Lower lobe of right lung (tissue), 2 donors: ENCODE results near the gene PINLYP. TPM values are rescaled to one million over a fixed set of nuclear protein-coding genes. Genes with fewer than 3 reads are reported as not detected.

Experiments used
- ATAC-seq, 2 donors: fragments of 200-7000 bp; cut with Tn5 transposase; one replicate each; pipeline ENCODE4 v1.9.1; 2020 to 2022; ENCODE audit warnings: mild to moderate bottlenecking in 2 of 2, moderate library complexity in 2 of 2
- DNase-seq: peaks from one replicate; pipeline ENCODE4 v3.0.0-alpha.2; 2020
- H3K27ac ChIP-seq: fragments of 200-600 bp; one replicate; pipeline ENCODE4 v1.8.0; 2022
- H3K27me3 ChIP-seq: fragments of 200-600 bp; one replicate; pipeline ENCODE4 v1.8.0; 2022; ENCODE audit warnings: low read depth
- H3K36me3 ChIP-seq: fragments of 200-600 bp; one replicate; pipeline ENCODE4 v1.8.0; 2022; ENCODE audit warnings: mild to moderate bottlenecking
- H3K4me1 ChIP-seq: fragments of 200-600 bp; one replicate; pipeline ENCODE4 v1.8.0; 2022
- H3K4me3 ChIP-seq: fragments of 200-600 bp; one replicate; pipeline ENCODE4 v1.8.0; 2022; ENCODE audit warnings: mild to moderate bottlenecking
- H3K9me3 ChIP-seq: fragments of 200-600 bp; one replicate; pipeline ENCODE4 v1.8.0; 2022
- CTCF ChIP-seq: fragments of 200-600 bp; IDR thresholded peaks from one replicate; pipeline ENCODE4 v1.8.0; 2022; ENCODE audit warnings: antibody characterized with exemption, mild to moderate bottlenecking
- intact Hi-C: fragments of 100-400 bp; cut with DNase I; formaldehyde crosslinking; loops from one replicate; pipeline ENCODE4 v1.11.0; 2022
- total RNA-seq: library from RNA; stranded (reverse); fragmentation: NEBNext Ultra II Directional; extraction: Animal tissue kit (Norgen Biotek cat#: 25700); gene quantifications from one replicate; pipeline ENCODE4 v1.2.1, GENCODE V29; 2021
- donor health status: DM: no; HTN: yes; CAD: no; lungs with severe emphysema.

PINLYP gene
- total RNA-seq, 1 donor from 2014 or later = 5.8 TPM

GRCh38 chr19:43594710-43595604 lies 19.4 kb downstream of the PINLYP start:
- Histone ChIP-seq H3K4me1 (peaks cover 41% of the 10 kb centered on the region), H3K36me3 (peaks cover 61% of the 10 kb centered on the region), H3K27me3 (no peaks in the 10 kb centered on the region), H3K9me3 (no peaks in the 10 kb centered on the region), H3K27ac (peak overlapping the region; percentile 99), H3K4me3 (peak overlapping the region; percentile 77)
- peak; percentile 77 for DNase-seq
- intact Hi-C loops = no loop called here
- peak; percentile 67 for TF ChIP-seq CTCF
- ATAC-seq = peak; percentile 43 to 51

- TF ChIP-seq CTCF = no peak
- Histone ChIP-seq H3K36me3 (peaks cover 59% of the 10 kb centered on the region), H3K4me3 (peak overlapping the region; percentile 77), H3K9me3 (no peaks in the 10 kb centered on the region), H3K27ac (peak overlapping the region; percentile 99), H3K27me3 (no peaks in the 10 kb centered on the region), H3K4me1 (peaks cover 41% of the 10 kb centered on the region)
- DNase-seq (peak; percentile 56), ATAC-seq (peak; percentile 23 to 40)
- intact Hi-C loops = no loop called here
These were observed 20.0 kb downstream of the PINLYP start for GRCh38 chr19:43595605-43595998.

DNA sequence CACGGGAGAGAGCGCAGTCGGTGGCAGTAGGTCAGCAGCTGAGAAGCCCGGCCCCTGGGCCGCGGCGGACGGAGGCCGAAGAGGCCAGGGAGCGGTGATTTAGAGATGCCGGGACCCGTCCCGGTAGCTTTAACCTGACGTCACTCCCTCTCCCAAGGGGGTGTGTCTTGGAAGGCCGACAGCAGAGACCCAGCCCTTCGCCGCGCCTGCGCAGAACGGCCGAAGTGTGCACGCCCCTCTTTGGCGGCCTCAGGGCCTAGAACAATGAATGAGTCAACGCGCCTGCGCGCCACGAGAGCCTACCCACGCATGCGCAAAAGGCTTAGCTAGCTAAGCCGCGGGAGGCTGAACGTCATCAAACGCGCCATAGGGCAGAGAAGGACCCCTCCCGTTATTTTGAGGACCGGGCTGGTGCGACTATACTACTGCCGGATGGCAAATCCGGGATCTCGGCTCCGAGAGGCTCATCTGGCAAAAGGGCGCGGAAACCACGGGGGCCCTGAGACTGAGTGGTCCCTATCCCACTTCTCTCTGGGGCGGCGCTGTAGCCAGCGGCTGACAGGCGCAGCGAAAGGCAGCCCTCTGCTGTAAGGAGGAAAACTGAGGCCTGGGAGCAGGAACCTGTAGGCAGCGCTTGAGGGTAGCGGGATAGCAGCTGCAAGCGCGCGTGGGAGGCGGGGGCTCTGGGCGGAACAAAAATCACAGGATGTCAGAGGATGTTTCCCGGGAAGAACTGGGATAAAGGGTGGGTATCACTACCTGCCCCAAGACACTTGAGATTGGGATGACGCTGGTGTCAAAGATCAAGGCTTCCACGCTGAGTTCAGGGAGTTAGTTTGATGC lies 20.6 kb downstream of the PINLYP start, which contains the start of the genes IRGQ and ZNF576:
IRGQ (minus strand) TSS at position 136 of the 843 bp plus-strand sequence. CDS start 796 bp downstream, outside the sequence.
ZNF576 (plus strand) TSS at position 597 of the 843 bp plus-strand sequence. CDS start 514 bp downstream, outside the sequence.
- Histone ChIP-seq H3K4me3 (peak within 1 kb of the TSS; percentile 77), H3K27me3 (no peaks in the 10 kb centered on the region), H3K9me3 (no peaks in the 10 kb centered on the region), H3K36me3 (peaks cover 57% of the 10 kb centered on the region), H3K4me1 (peaks cover 41% of the 10 kb centered on the region), H3K27ac (peak within 1 kb of the TSS; percentile 99)
- DNase-seq = peak; percentile 100
- no peak for TF ChIP-seq CTCF
- ATAC-seq = peak; percentile 94 to 96
- intact Hi-C loops = no loop called here

DNA sequence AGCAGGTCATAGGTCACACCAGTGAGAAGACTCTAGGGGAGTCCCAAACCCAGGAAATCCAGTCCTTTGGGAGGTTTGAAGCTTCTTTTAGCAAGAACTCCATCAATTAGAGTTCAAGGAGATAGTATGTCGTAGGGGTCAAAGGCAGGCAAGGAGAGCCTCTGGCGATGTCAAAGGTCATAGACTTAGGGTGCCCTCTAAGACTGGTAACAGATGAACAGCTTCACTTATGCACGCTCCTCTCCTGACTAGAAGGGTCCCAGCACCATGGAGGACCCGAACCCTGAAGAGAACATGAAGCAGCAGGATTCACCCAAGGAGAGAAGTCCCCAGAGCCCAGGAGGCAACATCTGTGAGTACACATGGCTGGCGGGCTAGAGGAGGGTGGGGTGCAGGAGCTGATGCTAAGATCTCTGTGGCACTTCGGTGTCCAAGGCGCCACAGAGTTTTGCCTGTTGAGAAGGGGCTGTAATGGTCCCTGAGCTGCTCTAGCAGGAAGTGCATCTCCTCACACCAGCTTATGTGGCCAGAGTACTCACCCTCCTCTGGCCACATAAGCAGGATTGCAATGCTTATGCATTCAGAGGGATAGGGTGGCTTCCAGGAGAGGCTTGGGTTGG lies 21.4 kb downstream of the PINLYP start:
- Histone ChIP-seq H3K4me1 (peaks cover 41% of the 10 kb centered on the region), H3K36me3 (peaks cover 58% of the 10 kb centered on the region), H3K4me3 (peak overlapping the region; percentile 77), H3K27me3 (no peaks in the 10 kb centered on the region), H3K9me3 (no peaks in the 10 kb centered on the region), H3K27ac (peak overlapping the region; percentile 99)
- DNase-seq = no peak
- no peak for TF ChIP-seq CTCF
- intact Hi-C loops = no loop called here
- ATAC-seq = no peak

DNA sequence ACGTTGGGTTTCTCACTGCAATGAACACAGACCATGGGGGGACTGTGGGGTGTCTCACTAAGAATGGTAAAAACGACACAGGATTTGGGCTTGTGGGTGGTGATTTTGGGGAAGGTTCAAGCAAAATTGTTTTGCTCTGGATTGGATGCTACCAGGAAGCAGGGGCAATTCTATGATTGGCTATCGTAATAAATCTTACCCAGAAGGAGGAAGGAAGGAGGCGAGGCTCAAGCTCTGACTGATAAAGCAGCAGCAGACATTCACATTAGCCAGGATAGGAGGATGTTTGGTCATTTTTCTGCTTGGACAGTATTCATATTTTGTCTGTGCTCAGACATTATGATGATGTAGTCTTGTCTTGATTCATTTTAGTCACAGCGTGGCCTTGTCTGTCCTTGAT lies 22.3 kb downstream of the PINLYP start:
- peaks cover 41% of the 10 kb centered on the region for H3K4me1 ChIP-seq
- DNase-seq (no peak), ATAC-seq (no peak)
- intact Hi-C loops = no loop called here
- no peaks in the 10 kb centered on the region for H3K27me3 ChIP-seq
- H3K9me3 ChIP-seq = no peaks in the 10 kb centered on the region
- H3K27ac ChIP-seq = no peak overlapping the region
- TF ChIP-seq CTCF = no peak
- peak overlapping the region; percentile 77 for H3K4me3 ChIP-seq
- peaks cover 49% of the 10 kb centered on the region for H3K36me3 ChIP-seq
